Stimulated activated CD8-positive, alpha-beta memory T cell treated with anti-CD3 and anti-CD28 coated beads, Interleukin-12 subunit alpha, Interleukin-12 subunit beta, amount 100 ng/mL, for 24 hours (primary cell): ENCODE data around the gene CNPPD1.
A peak's percentile ranks its signal among the peaks of the same experiment; 100 is the strongest.

Source experiments
- DNase-seq: peaks from one replicate; pipeline ENCODE4 v3.0.0-alpha.2; 2020; ENCODE audit errors: extremely low read depth

The CNPPD1 gene

GRCh38 chr2:219176818-219177551 lies at the start of gene CNPPD1:
Gene CNPPD1 (minus strand): TSS chr2:219176925. CDS start chr2:219176828, 97 bp downstream.
- DNase-seq: peak; percentile 71

- no peak for DNase-seq
Measured at GRCh38 chr2:219225350-219225749, 48.6 kb upstream of the CNPPD1 start.

GRCh38 chr2:219223831-219224610 lies 47.3 kb upstream of the CNPPD1 start:
- DNase-seq: no peak

GRCh38 chr2:219221957-219222518 lies 45.3 kb upstream of the CNPPD1 start:
- DNase-seq: no peak

- DNase-seq: no peak
Measured at GRCh38 chr2:219220652-219221402, 44.1 kb upstream of the CNPPD1 start.

GRCh38 chr2:219219784-219220532 lies 43.2 kb upstream of the CNPPD1 start:
- no peak for DNase-seq

- peak; percentile 82 for DNase-seq
Measured at GRCh38 chr2:219218732-219219701, 42.3 kb upstream of the CNPPD1 start, which contains the start of gene ABCB6. Gene ABCB6 (minus strand): TSS chr2:219218958. CDS start chr2:219218673, 285 bp downstream.

GRCh38 chr2:219218217-219218731 lies 41.5 kb upstream of the CNPPD1 start:
- no peak for DNase-seq

- no peak for DNase-seq
Measured at GRCh38 chr2:219216535-219216915, 39.8 kb upstream of the CNPPD1 start.

GRCh38 chr2:219215871-219216534 lies 39.3 kb upstream of the CNPPD1 start:
- DNase-seq: no peak

- no peak for DNase-seq
Measured at GRCh38 chr2:219214786-219215185, 38.1 kb upstream of the CNPPD1 start.

- no peak for DNase-seq
Measured at GRCh38 chr2:219214141-219214540, 37.4 kb upstream of the CNPPD1 start.

GRCh38 chr2:219213486-219214071 lies 36.9 kb upstream of the CNPPD1 start:
- no peak for DNase-seq

GRCh38 chr2:219213026-219213415 lies 36.3 kb upstream of the CNPPD1 start:
- DNase-seq: no peak

- DNase-seq: no peak
Measured at GRCh38 chr2:219210886-219211362, 34.2 kb upstream of the CNPPD1 start.

- DNase-seq: no peak
Measured at GRCh38 chr2:219210196-219210885, 33.6 kb upstream of the CNPPD1 start.

- no peak for DNase-seq
Measured at GRCh38 chr2:219209236-219210195, 32.8 kb upstream of the CNPPD1 start.
